SK-N-SH treated with all-trans-retinoic acid at 6 μM for 48 hours (cell line): ENCODE results near the gene ADGRD2.

Experiments used
- ATAC-seq: fragments of 200-7000 bp; cut with Tn5 transposase; 3 replicates; pipeline ENCODE4 v1.9.1; 2020; ENCODE audit warnings: mild to moderate bottlenecking, moderate library complexity
- ARNTL ChIP-seq: fragments of 450-650 bp; formaldehyde crosslinking; IDR thresholded peaks from 2 replicates; pipeline ENCODE4 v1.5.0; 2020; ENCODE audit warnings: low read depth, mild to moderate bottlenecking, moderate library complexity, borderline replicate concordance
- BACH2 ChIP-seq: fragments of 250-450 bp; sonication (Bioruptor Pico); IDR thresholded peaks from 2 replicates; pipeline ENCODE4 v1.9.0; 2021; ENCODE audit warnings: mild to moderate bottlenecking, borderline replicate concordance
- CSDC2 ChIP-seq: fragments of 250-450 bp; sonication (Bioruptor Pico); IDR thresholded peaks from 2 replicates; pipeline ENCODE4 v1.5.0; 2020; ENCODE audit warnings: mild to moderate bottlenecking, moderate library complexity
- CSRNP3 ChIP-seq: fragments of 250-450 bp; sonication (Bioruptor Pico); IDR thresholded peaks from 2 replicates; pipeline ENCODE4 v1.5.1; 2021; ENCODE audit warnings: mild to moderate bottlenecking, moderate library complexity
- GLIS3 ChIP-seq: fragments of 250-450 bp; sonication (Bioruptor Pico); IDR thresholded peaks from 2 replicates; pipeline ENCODE4 v1.5.0; 2020; ENCODE audit warnings: mild to moderate bottlenecking, moderate library complexity
- ISL1 ChIP-seq: fragments of 250-450 bp; sonication (Bioruptor Pico); IDR thresholded peaks from 2 replicates; pipeline ENCODE4 v2.1.2; 2022; ENCODE audit warnings: mild to moderate bottlenecking, moderate library complexity
- OSR1 ChIP-seq: fragments of 250-450 bp; sonication (Bioruptor Pico); IDR thresholded peaks from 2 replicates; pipeline ENCODE4 v1.8.0; 2022; ENCODE audit warnings: moderate library complexity, mild to moderate bottlenecking, inconsistent platforms
- POU6F1 ChIP-seq: fragments of 250-450 bp; sonication (Bioruptor Pico); IDR thresholded peaks from 2 replicates; pipeline ENCODE4 v1.8.0; 2021; ENCODE audit warnings: low read depth, mild to moderate bottlenecking, moderate library complexity, borderline replicate concordance
- PPARA ChIP-seq: fragments of 250-450 bp; sonication (Bioruptor Pico); IDR thresholded peaks from 2 replicates; pipeline ENCODE4 v1.5.0; 2020; ENCODE audit warnings: mild to moderate bottlenecking, borderline replicate concordance
- RARB ChIP-seq: fragments of 250-450 bp; sonication (Bioruptor Pico); IDR thresholded peaks from 2 replicates; pipeline ENCODE4 v1.8.0; 2021; ENCODE audit warnings: mild to moderate bottlenecking, moderate library complexity
- SNAI2 ChIP-seq: fragments of 250-450 bp; sonication (Bioruptor Pico); IDR thresholded peaks from 2 replicates; pipeline ENCODE4 v1.5.0; 2020; ENCODE audit warnings: mild to moderate bottlenecking, moderate library complexity
- TCF4 ChIP-seq: fragments of 250-450 bp; sonication (Bioruptor Pico); IDR thresholded peaks from 2 replicates; pipeline ENCODE4 v1.8.0; 2021; ENCODE audit warnings: mild to moderate bottlenecking, moderate library complexity, borderline replicate concordance
- TOX ChIP-seq: fragments of 250-450 bp; sonication (Bioruptor Pico); IDR thresholded peaks from 2 replicates; pipeline ENCODE4 v1.8.0; 2021; ENCODE audit warnings: mild to moderate bottlenecking, moderate library complexity, borderline replicate concordance
- ZC3H10 ChIP-seq: fragments of 250-450 bp; sonication (Bioruptor Pico); IDR thresholded peaks from 2 replicates; pipeline ENCODE4 v1.5.1; 2021; ENCODE audit warnings: mild to moderate bottlenecking, moderate library complexity
- ZFP30 ChIP-seq: fragments of 450-650 bp; formaldehyde crosslinking; IDR thresholded peaks from 2 replicates; pipeline ENCODE4 v1.5.0; 2022; ENCODE audit warnings: mild to moderate bottlenecking, moderate library complexity
- ZNF565 ChIP-seq: fragments of 450-650 bp; formaldehyde crosslinking; conservative IDR thresholded peaks from 2 replicates; pipeline ENCODE4 v1.5.0; 2020; ENCODE audit warnings: low read depth, mild to moderate bottlenecking, moderate library complexity
- ZNF70 ChIP-seq: fragments of 450-650 bp; formaldehyde crosslinking; IDR thresholded peaks from 2 replicates; pipeline ENCODE4 v1.5.0; 2020; ENCODE audit warnings: mild to moderate bottlenecking, moderate library complexity
- ZNF8 ChIP-seq: fragments of 450-650 bp; formaldehyde crosslinking; IDR thresholded peaks from 2 replicates; pipeline ENCODE4 v1.5.0; 2020; ENCODE audit warnings: mild to moderate bottlenecking, moderate library complexity
- TF ChIP-seq, protein P1 (sequence below): fragments of 250-450 bp; sonication (Bioruptor Pico); IDR thresholded peaks from 2 replicates; pipeline ENCODE4 v1.5.1; 2020; ENCODE audit warnings: low read depth, mild to moderate bottlenecking, moderate library complexity
- TF ChIP-seq, protein P2 (sequence below): fragments of 250-450 bp; sonication (Bioruptor Pico); IDR thresholded peaks from 2 replicates; pipeline ENCODE4 v1.5.0; 2020; ENCODE audit warnings: mild to moderate bottlenecking, moderate library complexity

The ADGRD2 gene

GRCh38 chr9:124457079-124457886 lies 7.0 kb downstream of the ADGRD2 start:
- ATAC-seq: no peak
- TF ChIP-seq ZNF8 (CRISPR knock-in tag) (no peak), OSR1 (CRISPR knock-in tag) (no peak), RARB (CRISPR knock-in tag) (no peak), TOX (CRISPR knock-in tag) (no peak), PPARA (CRISPR knock-in tag) (no peak), ZFP30 (CRISPR knock-in tag) (no peak), GLIS3 (no peak), ZNF565 (CRISPR knock-in tag) (no peak), CSDC2 (CRISPR knock-in tag) (no peak), ZNF70 (no peak), SNAI2 (CRISPR knock-in tag) (no peak), ISL1 (CRISPR knock-in tag) (no peak), POU6F1 (CRISPR knock-in tag) (no peak), ARNTL (CRISPR knock-in tag) (no peak), CSRNP3 (no peak)
- TF ChIP-seq, protein P1, sequence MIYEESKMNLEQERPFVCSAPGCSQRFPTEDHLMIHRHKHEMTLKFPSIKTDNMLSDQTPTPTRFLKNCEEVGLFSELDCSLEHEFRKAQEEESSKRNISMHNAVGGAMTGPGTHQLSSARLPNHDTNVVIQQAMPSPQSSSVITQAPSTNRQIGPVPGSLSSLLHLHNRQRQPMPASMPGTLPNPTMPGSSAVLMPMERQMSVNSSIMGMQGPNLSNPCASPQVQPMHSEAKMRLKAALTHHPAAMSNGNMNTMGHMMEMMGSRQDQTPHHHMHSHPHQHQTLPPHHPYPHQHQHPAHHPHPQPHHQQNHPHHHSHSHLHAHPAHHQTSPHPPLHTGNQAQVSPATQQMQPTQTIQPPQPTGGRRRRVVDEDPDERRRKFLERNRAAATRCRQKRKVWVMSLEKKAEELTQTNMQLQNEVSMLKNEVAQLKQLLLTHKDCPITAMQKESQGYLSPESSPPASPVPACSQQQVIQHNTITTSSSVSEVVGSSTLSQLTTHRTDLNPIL (CRISPR knock-in tag): no peak
- TF ChIP-seq, protein P2, sequence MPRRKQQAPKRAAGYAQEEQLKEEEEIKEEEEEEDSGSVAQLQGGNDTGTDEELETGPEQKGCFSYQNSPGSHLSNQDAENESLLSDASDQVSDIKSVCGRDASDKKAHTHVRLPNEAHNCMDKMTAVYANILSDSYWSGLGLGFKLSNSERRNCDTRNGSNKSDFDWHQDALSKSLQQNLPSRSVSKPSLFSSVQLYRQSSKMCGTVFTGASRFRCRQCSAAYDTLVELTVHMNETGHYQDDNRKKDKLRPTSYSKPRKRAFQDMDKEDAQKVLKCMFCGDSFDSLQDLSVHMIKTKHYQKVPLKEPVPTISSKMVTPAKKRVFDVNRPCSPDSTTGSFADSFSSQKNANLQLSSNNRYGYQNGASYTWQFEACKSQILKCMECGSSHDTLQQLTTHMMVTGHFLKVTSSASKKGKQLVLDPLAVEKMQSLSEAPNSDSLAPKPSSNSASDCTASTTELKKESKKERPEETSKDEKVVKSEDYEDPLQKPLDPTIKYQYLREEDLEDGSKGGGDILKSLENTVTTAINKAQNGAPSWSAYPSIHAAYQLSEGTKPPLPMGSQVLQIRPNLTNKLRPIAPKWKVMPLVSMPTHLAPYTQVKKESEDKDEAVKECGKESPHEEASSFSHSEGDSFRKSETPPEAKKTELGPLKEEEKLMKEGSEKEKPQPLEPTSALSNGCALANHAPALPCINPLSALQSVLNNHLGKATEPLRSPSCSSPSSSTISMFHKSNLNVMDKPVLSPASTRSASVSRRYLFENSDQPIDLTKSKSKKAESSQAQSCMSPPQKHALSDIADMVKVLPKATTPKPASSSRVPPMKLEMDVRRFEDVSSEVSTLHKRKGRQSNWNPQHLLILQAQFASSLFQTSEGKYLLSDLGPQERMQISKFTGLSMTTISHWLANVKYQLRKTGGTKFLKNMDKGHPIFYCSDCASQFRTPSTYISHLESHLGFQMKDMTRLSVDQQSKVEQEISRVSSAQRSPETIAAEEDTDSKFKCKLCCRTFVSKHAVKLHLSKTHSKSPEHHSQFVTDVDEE (CRISPR knock-in tag): no peak

DNA sequence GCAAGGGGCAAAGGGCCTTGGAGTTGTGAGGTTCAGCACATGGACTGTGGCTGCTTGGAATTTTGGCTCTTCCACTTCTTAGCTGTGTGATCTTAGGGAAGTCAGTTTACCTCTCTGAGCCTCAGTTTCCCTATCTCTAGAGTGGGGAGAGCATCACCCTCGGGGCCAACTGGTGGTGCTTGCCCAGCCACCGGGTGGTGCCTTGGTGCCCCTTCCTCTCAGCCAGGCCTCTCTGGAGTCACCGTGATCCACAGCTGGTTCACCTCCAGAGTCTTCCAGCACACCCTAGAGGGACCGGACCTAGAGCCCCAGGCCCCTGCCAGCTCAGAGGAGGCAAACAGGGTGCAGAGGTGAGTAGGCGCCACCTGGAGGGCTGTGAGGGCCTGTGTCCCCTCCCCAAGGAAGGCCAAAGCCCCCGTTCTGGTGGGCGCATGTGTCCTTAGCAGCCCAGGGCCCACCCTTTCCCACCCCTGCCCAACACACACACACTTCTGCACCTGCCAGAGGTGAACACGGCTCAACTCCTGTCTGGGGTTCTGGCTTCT lies 7.7 kb downstream of the ADGRD2 start:
- ATAC-seq: no peak
- TF ChIP-seq PPARA (CRISPR knock-in tag) (no peak), ZC3H10 (CRISPR knock-in tag) (no peak), TOX (CRISPR knock-in tag) (no peak), ISL1 (CRISPR knock-in tag) (no peak), TCF4 (no peak), BACH2 (CRISPR knock-in tag) (no peak), GLIS3 (no peak), ZNF565 (CRISPR knock-in tag) (no peak), POU6F1 (CRISPR knock-in tag) (no peak), CSRNP3 (no peak), ZNF70 (no peak)
- TF ChIP-seq, protein P1 (CRISPR knock-in tag): no peak
- TF ChIP-seq, protein P2 (CRISPR knock-in tag): no peak
